GM13977 (cell line): Measurements from ENCODE around the gene OPCML.

ENCODE experiments used
- DNase-seq: peaks from one replicate; pipeline ENCODE4 v3.0.0; 2012; ENCODE audit warnings: low spot score
- in situ Hi-C: fragments of 300-500 bp; cut with MboI; formaldehyde crosslinking; loops from one replicate; pipeline ENCODE4 v1.12.0; 2022; ENCODE audit warnings: low sequenced_read_pairs, low pct_unique_long_range_greater_than_20kb, mixed read lengths, inconsistent platforms; ENCODE audit not compliant: unreplicated experiment
- TF ChIP-seq, protein P1 (sequence below): IDR thresholded peaks from 2 replicates; pipeline ENCODE4 v1.5.1; 2012; ENCODE audit warnings: mild to moderate bottlenecking, control low read depth; ENCODE audit not compliant: insufficient read depth; ENCODE audit errors: extremely low read depth, missing control alignments

Gene OPCML

DNA sequence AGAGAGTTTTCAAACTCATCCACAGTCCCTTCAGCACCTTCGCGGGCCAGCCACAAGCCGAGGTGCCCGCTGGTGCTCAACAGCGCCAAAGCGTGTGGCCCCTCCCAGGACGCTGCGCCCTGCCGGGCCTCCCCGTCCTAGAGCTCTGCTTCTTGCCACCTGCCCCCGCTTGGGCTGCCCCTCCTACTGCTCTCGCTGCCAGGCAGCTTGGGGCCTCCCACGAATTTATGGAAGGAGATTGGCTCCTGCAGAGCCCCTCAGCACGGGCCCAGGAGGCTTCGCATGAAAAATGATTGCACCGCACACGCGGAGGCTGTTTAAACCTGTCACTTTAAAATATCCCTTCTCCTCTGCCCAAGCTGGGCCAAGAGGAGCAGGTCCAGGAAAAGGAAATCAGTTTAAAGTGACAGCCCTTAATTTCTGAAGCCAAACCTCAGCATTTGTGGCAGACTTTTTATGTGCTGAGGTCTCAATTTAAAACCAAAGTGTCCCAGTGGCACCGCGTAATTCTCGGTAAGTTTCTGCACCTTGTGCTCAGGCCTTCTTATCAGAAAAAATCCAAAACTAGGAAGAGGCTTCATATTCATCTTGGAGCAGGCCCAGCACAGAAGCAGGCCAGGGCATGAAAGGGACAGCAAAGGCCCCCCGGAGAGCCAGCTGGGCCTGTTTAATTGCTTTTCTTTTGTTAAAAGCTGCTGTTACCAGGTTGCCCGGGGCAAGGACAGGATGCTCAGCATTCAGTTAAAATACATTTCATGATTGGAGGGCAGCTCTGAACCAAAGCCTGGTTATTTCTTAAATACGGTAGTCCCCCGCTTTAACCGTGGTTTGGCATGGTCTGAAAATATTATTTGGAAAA lies 303.6 kb downstream of the OPCML start:
- TF ChIP-seq, protein P1, sequence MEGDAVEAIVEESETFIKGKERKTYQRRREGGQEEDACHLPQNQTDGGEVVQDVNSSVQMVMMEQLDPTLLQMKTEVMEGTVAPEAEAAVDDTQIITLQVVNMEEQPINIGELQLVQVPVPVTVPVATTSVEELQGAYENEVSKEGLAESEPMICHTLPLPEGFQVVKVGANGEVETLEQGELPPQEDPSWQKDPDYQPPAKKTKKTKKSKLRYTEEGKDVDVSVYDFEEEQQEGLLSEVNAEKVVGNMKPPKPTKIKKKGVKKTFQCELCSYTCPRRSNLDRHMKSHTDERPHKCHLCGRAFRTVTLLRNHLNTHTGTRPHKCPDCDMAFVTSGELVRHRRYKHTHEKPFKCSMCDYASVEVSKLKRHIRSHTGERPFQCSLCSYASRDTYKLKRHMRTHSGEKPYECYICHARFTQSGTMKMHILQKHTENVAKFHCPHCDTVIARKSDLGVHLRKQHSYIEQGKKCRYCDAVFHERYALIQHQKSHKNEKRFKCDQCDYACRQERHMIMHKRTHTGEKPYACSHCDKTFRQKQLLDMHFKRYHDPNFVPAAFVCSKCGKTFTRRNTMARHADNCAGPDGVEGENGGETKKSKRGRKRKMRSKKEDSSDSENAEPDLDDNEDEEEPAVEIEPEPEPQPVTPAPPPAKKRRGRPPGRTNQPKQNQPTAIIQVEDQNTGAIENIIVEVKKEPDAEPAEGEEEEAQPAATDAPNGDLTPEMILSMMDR, result no peak
- no peak for DNase-seq
- in situ Hi-C loops, result no loop called here

DNA sequence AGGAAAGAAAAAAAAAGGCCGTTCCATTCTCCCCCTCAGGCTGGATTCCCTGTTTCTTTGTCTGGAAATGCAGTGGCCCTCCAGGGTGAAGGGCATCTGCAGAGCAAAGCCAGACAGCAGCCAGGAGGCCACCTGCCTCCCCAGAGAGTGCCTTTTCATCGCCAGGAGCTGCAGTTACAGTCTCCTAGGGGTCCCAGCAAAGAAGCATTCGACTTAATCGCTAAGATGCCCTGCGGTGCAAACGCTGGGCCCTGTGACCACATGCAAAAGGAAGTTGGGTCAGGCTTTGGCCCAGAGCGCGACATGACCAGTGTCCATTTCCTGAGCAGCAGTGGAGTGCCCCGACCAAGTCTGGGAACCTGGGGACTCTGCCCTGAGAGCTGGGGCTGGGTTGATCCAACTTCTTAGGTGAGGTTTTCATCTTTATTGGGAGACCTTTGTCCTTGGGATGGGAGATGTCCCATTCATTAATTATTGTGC lies 304.6 kb downstream of the OPCML start:
- TF ChIP-seq, protein P1, result no peak
- DNase-seq, result no peak
- in situ Hi-C loops, result no loop called here

DNA sequence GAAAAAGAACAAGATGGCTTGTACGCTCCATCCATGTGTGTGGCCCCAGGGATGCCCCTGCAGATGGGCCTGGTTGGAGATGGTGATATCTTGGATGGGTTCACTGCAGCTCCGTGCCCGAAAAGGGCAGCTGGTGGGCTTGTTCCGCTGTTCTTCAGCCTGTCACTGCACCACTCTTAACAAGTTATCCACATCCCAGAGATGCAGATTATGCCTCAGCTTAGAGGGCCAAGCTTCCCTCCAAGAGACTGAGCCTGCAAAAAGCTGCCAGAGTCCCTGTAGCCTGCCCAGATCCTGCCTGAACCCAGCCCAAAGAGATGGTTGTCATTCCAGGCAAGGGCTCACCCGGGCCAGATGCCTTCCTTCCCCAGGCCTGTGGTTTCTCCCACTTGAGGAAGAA lies 308.0 kb downstream of the OPCML start:
- no peak for DNase-seq
- in situ Hi-C loops, result no loop called here
- TF ChIP-seq, protein P1, result no peak

DNA sequence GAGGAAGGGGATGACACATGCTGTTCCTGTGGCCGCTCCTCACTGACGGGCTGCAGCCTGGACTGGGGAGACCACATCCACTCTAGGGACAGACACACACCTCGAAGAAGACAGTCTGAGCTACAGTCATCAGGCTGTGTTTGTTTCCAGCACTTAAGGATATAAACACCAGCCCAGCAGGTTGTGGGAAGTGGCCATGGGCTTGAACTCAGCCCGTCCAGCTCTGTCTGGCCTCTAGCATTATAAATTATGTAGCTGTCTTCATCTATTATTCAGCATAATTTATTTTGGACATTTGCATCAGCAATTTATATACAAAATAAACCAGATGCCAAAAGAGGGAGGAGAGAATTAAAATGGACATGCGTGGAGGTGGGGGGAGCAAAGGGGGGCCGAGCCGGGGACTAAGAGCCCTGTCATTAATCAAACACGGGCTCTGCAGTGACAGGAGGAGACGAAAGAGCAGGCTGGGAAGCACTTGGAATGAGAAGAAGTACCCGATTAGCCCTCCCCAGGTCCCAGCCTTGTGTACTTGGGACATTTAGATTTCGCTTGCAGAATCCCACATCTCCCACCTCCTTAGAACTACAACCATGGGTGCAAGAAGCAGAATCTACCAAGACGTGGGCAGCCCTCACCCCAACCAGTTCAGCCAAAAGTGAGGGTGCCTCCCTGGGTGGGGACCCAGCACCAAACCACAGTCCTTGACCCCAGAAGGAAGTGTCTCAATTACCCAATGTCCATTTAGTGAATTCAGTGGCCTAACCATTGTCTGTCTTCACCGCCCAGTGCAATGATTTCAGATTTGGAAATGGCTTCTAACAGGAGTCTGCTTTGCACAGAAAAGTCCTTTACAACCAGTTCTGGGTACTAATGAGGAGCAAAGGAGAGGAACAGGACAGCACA lies 309.6 kb downstream of the OPCML start:
- in situ Hi-C loops, result no loop called here
- TF ChIP-seq, protein P1, result no peak
- DNase-seq, result no peak

- in situ Hi-C loops, result no loop called here
- DNase-seq, result no peak
- TF ChIP-seq, protein P1, result peak; percentile 4
These were observed 312.8 kb downstream of the OPCML start for GRCh38 chr11:133219543-133219942.

- TF ChIP-seq, protein P1, result no peak
- in situ Hi-C loops, result no loop called here
- DNase-seq, result no peak
These were observed 315.5 kb downstream of the OPCML start for GRCh38 chr11:133216813-133217212.
